ENCODE measurements around the gene GAGE12J. TPM values are rescaled to one million over a fixed set of nuclear protein-coding genes. Genes with fewer than 3 reads are reported as not detected.

The GAGE12J gene
- total and polyA plus RNA-seq, 4 donors = not detected

DNA sequence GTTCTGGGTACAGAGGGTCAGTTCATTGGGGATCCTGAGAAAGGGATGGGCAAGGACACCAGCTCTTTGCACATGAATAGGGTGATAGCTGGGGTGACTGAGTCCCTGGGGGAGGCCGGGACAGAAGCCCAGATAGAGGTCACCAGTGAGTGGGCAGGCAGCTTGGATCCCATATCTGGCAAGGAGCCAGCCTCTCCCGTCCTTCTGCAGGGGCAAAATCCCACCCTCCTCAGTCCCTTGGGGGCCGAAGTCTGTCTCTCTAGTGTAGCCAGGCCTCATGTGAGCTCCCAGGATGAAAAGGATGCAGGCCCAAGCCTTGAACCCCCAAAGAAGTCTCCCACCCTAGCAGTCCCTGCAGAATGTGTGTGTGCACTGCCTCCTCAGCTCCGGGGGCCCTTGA, 35.3 kb upstream of the GAGE12J start:
- WGBS = 85% methylated on average over 4 of the region's 4 CpGs
- H3K36me3 ChIP-seq (ENCODE audit: control insufficient read depth in 4 of 4, insufficient read depth in 3 of 4, low read depth in 1 of 4, low read length in 3 of 4) = no peaks in the 10 kb centered on the region
- TF ChIP-seq FOXA2 (IDR thresholded peaks at IDR 0.05) (no peak), EGR1 (IDR thresholded peaks at IDR 0.05; ENCODE audit: low read depth in 2 of 2) (no peak), HNF4A (conservative IDR thresholded peaks at IDR 0.05) (no peak), NR2F2 (IDR thresholded peaks at IDR 0.05) (no peak), HNF4G (IDR thresholded peaks at IDR 0.05) (no peak), TAF1 (conservative IDR thresholded peaks at IDR 0.05) (no peak), JUND (IDR thresholded peaks at IDR 0.05) (no peak), RAD21 (IDR thresholded peaks at IDR 0.05) (no peak), SP1 (IDR thresholded peaks at IDR 0.05) (no peak), GABPA (IDR thresholded peaks at IDR 0.05 in 1 of 2, conservative IDR thresholded peaks at IDR 0.05 in 1 of 2) (no peak), YY1 (IDR thresholded peaks at IDR 0.05) (no peak), RXRA (IDR thresholded peaks at IDR 0.05) (no peak)
- TF ChIP-seq, protein P1, sequence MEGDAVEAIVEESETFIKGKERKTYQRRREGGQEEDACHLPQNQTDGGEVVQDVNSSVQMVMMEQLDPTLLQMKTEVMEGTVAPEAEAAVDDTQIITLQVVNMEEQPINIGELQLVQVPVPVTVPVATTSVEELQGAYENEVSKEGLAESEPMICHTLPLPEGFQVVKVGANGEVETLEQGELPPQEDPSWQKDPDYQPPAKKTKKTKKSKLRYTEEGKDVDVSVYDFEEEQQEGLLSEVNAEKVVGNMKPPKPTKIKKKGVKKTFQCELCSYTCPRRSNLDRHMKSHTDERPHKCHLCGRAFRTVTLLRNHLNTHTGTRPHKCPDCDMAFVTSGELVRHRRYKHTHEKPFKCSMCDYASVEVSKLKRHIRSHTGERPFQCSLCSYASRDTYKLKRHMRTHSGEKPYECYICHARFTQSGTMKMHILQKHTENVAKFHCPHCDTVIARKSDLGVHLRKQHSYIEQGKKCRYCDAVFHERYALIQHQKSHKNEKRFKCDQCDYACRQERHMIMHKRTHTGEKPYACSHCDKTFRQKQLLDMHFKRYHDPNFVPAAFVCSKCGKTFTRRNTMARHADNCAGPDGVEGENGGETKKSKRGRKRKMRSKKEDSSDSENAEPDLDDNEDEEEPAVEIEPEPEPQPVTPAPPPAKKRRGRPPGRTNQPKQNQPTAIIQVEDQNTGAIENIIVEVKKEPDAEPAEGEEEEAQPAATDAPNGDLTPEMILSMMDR (IDR thresholded peaks at IDR 0.05; ENCODE audit: low read depth, low read length, missing input control) = no peak
- TF ChIP-seq, protein P2, sequence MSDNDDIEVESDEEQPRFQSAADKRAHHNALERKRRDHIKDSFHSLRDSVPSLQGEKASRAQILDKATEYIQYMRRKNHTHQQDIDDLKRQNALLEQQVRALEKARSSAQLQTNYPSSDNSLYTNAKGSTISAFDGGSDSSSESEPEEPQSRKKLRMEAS (IDR thresholded peaks at IDR 0.05) = no peak
- TF ChIP-seq, protein P3, sequence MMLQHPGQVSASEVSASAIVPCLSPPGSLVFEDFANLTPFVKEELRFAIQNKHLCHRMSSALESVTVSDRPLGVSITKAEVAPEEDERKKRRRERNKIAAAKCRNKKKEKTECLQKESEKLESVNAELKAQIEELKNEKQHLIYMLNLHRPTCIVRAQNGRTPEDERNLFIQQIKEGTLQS (IDR thresholded peaks at IDR 0.05) = no peak
- TF ChIP-seq, protein P4, sequence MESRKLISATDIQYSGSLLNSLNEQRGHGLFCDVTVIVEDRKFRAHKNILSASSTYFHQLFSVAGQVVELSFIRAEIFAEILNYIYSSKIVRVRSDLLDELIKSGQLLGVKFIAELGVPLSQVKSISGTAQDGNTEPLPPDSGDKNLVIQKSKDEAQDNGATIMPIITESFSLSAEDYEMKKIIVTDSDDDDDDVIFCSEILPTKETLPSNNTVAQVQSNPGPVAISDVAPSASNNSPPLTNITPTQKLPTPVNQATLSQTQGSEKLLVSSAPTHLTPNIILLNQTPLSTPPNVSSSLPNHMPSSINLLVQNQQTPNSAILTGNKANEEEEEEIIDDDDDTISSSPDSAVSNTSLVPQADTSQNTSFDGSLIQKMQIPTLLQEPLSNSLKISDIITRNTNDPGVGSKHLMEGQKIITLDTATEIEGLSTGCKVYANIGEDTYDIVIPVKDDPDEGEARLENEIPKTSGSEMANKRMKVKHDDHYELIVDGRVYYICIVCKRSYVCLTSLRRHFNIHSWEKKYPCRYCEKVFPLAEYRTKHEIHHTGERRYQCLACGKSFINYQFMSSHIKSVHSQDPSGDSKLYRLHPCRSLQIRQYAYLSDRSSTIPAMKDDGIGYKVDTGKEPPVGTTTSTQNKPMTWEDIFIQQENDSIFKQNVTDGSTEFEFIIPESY (IDR thresholded peaks at IDR 0.05) = no peak
- TF ChIP-seq, protein P5, sequence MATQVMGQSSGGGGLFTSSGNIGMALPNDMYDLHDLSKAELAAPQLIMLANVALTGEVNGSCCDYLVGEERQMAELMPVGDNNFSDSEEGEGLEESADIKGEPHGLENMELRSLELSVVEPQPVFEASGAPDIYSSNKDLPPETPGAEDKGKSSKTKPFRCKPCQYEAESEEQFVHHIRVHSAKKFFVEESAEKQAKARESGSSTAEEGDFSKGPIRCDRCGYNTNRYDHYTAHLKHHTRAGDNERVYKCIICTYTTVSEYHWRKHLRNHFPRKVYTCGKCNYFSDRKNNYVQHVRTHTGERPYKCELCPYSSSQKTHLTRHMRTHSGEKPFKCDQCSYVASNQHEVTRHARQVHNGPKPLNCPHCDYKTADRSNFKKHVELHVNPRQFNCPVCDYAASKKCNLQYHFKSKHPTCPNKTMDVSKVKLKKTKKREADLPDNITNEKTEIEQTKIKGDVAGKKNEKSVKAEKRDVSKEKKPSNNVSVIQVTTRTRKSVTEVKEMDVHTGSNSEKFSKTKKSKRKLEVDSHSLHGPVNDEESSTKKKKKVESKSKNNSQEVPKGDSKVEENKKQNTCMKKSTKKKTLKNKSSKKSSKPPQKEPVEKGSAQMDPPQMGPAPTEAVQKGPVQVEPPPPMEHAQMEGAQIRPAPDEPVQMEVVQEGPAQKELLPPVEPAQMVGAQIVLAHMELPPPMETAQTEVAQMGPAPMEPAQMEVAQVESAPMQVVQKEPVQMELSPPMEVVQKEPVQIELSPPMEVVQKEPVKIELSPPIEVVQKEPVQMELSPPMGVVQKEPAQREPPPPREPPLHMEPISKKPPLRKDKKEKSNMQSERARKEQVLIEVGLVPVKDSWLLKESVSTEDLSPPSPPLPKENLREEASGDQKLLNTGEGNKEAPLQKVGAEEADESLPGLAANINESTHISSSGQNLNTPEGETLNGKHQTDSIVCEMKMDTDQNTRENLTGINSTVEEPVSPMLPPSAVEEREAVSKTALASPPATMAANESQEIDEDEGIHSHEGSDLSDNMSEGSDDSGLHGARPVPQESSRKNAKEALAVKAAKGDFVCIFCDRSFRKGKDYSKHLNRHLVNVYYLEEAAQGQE (IDR thresholded peaks at IDR 0.05) = no peak

More for the DNA sequence above, 35.3 kb upstream of the GAGE12J start:
- Histone ChIP-seq H3K9ac (ENCODE audit: low read depth in 1 of 2, low read length in 2 of 2) (no peak overlapping the region), H3K27ac (ENCODE audit: low read depth in 1 of 2, low read length in 2 of 2) (no peak overlapping the region), H3K4me1 (ENCODE audit: control insufficient read depth in 4 of 4, insufficient read depth in 4 of 4, low read length in 3 of 4) (no peaks in the 10 kb centered on the region), H3K27me3 (ENCODE audit: control insufficient read depth in 4 of 4, insufficient read depth in 4 of 4, low read length in 3 of 4) (no peaks in the 10 kb centered on the region), H3K9me3 (ENCODE audit: control insufficient read depth in 4 of 4, low read length in 3 of 4) (no peaks in the 10 kb centered on the region), H3K4me3 (ENCODE audit: low read depth in 1 of 3, low read length in 3 of 3) (no peak overlapping the region)
- no peak for DNase-seq (ENCODE audit: low spot score)

Data from liver (tissue), 9 donors.